ENCODE measurements around the gene FUT7.
"Not testable (repeated sequence)": the region's sequence is repeated elsewhere in the genome, so short reads cannot be mapped to it uniquely, and the experiment has no call there.

FUT7 gene

DNA sequence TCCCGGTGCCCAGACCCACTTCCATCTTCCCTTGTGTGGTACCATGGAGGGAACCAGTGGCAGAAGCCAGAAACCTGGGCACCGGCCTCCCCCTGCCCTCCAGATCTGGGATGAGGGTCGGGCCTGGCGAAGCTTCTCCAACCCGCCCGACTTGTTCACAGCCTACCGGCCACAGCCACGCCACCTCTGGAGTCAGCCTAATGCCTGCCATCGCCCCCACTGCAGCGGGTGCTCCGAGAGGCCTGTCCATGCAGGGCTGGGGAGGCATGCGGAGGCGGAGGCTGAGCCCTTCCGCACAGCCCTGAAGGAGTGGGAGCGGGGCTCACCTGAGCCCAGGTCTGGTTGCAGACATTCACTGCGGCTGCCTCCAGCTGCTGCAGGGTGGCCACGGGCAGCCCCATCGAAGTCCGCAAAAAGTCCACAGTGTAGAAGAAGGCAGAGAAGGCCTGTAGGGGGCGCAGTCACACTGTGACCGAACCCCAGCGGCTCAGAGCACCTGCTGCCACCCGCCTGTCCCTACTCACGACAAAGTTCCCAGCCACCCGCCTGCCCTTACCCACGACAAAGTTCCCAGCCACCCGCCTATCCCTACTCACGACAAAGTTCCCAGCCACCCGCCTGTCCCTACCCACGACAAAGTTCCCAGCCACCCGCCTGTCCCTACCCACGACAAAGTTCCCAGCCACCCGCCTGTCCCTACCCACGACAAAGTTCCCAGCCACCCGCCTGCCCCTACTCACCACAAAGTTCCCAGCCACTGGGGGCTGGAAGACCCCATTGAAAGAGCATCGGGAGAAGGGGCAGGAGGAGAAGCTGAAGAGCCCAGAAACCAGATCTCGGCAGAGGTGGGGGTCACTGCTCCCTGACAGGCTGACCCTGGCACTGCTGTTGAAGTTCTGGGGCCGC is 17.9 kb upstream of the FUT7 start:
- DNase-seq: peak; percentile 78

DNA sequence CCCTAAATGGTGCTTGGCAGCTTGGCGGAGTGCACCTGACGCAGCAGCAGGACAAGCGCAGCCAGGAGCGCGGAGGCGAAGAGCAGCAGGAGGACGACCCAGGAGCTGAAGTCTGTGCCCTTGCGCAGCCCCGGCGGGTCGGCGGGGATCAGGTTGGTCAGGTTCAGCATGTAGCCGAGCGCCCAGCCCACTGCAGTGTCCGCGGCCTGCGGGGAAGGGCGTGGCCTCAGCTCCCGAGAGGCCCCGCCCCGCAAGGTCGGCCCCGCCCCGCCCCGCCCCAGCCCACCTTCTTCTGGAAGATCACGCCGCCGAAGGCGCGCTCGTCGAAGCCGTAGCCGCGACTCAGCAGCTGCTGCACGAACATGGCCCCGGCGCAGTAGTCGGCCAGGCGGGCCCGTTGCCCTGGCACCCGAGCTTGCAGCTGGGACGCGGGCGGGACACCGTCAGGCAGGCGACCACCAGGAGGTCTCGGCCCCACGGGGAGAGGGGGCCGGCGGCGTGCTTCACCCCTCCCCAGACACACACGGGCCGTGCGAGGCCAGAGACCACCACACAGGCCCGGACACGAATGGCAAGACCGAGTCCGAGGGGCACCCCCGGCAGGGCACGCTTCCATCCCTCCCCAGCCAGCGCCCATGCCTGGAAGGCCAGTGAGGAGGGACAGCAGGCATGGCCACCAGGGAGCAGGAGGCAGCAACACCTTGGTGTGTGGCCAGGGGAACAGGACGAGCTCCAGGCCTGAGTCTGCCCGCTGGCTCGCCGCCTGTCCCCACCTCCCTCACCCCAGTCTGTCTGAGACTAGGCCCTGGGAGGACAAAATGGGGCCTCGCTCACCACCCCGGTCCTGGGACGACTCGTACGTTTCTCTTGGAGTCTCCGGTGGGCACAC is 17.0 kb upstream of the FUT7 start:
- no peak for DNase-seq

DNA sequence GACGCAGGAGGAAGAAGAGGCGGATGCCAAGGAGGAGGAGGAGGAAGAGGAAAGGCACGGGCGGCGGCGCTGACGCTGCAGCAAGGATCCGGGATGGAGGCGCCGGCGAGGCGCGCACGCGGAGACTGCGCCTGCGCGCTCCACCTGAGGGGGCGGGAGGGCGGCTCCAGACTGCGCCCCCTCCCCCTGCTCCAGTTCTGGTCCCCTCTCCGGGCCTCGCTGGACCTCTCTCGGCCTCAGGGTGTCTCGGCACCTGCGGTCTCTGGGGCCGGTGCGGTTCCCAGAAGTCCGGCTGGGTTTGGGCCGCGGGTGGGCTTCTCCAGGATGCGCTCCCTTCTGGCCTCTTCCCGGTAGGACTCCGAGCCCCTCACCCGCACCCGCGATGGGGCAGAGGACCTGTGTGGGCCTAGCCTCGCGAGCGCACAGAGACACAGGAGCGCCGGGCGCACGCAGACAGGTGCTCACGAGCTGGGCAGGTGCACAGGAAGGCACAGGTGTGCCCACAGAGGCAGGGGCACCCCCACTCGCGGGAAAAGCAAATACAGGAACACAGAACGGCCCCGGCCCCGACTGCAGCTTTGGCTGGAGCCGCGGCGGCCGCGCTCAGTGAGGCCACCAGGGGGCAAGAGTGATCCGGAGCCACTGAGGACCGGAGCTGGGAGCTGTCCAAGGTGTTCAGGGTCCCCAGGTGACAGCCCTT is 14.3 kb upstream of the FUT7 start, which contains the start of gene NPDC1:
TSS of gene NPDC1 (minus strand) at position 90 of the 700 bp plus-strand sequence. CDS start 188 bp downstream, outside the sequence.
- DNase-seq: peak; percentile 91

DNA sequence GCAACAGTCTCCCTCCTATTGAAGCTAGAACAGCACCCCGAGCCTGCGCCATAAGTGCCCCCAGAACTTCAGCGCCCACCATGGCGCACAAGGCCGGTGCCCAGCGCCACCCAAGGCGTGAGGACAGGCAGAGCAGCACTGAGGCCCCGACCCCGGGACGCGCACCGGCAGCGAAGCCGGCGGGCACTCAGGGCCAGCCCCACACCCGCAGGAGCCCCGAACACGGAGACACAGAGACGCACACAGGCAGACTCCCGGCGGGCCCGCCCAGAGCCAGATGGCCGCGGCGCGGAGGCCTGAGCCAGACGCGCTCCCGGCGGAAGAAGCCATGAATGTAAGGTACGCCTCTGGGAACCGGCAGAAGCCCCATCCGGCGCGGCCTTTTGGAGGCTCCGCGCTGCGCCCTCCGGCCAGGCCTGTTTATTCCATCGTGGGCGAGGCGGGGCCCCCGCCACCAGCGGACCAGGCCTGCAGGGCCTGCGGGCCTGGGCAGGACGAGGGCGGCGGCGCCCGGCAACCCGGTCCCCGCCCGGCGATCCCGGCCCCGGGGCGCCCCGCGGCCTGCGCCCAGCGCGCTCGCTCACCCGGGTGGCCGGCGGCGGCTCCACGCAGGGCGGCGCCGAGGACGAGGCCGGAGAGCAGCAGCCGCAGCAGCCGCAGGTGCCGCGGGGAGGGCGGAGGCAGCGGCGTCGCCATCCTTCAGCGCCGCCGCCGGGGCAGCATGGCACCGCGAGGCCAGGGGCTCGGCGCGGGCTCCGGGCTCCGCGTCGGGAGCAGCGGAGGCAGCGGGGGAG is 13.6 kb upstream of the FUT7 start:
- peak; percentile 59 for DNase-seq

DNA sequence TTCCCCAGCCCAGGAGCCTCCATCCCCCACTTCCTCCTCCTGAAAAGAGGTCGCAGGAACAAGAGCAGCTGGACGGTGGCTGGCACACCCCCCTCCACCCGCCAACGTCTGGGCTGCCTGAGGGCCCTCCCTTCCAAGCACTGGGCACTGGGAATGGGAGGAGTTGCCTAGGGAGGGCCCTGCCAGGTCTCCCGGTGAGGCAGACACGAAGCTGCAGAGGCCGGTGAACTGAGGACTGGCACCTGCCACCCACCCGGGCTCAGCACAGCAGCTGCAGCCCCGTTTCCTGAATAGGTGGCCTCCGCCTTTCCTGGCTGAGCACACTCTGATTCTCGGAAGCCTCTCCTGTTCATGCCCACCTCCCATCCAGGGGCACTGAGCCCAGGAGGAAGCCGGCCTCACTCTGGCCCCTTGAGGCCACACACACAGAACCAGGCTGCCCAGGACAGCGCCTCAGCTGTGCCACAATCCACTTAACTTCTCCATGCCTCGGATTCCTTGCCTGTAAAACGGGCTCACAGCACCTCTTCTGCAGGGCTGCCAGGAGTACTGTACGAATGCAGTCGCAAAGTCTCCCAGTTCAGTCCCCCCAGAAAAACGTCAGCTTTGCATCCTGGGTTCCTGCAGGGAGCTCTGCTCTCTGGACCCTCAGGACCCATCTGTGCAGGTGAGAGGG is 12.8 kb upstream of the FUT7 start:
- DNase-seq: no peak

DNA sequence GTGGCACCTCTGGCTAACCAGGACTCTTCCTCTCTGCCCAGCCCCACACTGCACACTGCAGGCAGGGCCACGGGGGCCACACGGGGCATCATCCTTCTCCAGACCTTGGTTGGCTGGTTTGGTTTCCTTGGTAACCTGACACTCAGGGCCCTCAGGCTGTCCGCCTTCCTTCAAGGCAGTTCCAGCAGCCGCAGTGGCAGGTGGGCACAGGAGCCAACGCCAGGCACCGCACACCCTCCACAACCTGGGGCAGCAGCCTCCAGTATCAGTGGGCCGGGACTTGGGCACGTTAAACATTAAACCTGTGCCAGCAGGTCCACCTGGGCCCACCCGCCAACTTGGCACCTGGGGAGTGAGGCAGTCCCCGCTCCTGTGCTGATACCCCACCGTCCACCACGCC is 12.1 kb upstream of the FUT7 start:
- DNase-seq: no peak

DNA sequence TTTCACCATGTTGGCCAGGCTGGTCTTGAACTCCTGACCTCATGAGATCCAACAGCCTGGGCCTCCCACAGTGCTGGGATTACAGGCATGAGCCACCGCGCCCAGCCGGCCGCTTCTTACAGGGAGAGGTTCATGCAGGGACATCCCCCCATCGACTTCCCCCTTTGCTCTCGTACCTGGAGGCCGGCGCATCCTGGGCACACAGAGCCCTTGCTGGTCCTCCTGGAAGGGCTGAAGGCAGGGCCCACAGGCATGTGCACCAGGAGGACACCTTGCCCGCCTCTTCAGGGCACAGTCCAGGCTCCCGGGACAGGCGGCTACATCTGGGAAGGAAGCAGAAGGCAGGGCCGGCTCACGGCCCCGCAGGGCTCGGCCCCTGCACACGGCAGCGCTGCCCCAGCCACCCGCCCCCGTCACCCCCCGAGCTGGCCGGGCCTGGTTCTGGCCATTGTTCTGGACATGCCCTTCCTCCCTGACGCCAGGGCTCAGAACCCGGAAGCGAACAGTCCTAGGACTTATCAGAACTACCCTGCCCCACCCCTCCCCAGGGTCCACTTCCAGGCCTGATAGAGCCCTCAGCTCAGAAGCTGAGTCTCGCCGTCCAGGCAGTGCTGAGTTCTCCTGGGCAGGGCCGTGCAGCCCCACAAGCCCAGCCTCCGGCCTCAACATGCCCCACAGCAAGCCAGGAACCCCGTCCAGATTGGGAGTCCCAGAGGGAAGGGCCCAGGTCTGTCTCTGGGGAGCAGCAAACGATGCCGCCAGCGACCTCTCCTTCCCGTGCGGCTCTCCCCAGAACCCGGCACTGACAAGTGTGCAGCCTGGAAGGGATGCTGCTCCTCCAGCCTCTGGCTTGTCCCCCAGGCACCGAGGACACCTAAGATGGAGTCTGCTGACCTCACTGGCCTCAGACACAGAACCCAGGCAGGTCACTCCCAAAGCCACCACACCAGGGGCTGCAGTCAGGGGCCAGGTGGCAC is 11.2 kb upstream of the FUT7 start:
- no peak for DNase-seq

DNA sequence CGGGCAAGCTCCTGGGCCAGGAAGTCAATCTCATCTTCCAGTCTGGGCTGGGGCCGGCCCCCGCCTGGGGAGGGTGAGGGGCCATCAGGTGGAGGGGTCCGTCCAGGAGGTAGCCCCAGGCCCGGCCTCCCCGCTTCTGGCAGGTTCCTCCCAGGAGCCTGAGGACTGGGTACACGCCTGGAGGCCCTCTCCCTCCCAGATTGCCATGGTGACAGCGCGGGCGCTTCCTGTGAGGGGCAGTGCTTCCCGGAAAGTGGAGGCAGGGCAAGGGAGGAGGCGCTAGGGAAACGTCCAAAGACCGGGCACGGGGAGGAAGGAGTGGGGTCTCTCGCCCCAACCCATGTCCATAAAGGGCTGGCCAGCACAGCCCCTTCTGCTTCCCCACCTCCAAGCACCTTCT is 9.2 kb upstream of the FUT7 start:
- no peak for DNase-seq

DNA sequence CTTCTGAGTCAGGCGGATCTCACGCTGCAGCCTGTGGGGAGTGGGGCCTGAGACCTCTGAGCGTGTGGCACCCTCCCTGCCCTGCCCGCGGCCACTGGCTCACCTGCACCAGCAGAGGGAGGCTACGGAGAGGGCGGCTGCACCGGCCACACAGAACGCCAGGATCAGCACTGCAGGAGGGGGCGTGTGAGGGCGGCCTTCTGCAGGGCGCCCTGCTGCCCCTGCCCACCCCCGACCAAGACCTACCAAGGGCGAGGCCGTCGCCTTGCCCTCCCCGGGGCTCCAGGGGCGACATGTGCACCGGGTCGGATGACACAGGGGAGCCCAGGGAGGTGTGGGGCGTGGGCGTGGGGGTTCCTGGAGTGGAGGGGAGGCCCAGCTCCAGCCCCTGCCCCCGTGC is 8.7 kb upstream of the FUT7 start:
- no peak for DNase-seq

DNA sequence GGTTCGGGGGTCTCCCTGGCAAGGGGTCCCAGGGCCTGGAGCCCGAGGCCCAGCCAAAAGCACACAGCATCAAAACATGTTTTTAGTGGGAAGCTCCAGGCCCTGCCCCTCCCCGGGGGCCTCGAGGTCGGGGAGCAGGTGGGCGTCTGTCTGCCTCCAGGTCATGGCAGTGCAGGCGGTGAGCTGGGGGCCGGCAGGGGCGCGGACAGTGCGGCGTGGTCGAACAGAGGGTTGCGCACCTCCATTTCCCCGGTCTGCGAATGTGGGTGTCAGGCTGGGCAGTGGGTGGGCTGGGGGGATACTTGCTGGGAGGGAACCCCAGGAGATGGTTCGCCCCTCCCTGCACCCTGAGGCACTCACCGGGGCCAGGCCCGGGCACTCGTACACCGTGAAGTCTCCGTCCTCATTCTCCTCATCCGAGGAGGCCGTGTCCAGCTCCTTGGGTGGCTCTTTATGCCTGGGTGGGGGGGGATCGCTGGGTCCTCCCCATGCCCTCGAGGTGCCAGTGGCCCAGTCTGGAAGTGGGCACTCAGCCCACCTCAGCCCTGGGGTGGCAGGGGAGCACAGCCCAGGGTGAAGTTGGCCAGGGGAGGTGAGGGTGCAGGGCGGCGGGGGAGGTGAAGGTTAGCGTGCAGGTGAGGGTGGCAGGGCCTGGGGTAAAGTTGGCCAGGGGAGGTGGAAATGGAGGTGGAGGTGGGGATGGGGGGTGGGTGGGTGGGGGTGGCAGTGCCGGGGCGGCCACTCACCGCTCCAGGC is 7.9 kb upstream of the FUT7 start:
- DNase-seq: no peak

DNA sequence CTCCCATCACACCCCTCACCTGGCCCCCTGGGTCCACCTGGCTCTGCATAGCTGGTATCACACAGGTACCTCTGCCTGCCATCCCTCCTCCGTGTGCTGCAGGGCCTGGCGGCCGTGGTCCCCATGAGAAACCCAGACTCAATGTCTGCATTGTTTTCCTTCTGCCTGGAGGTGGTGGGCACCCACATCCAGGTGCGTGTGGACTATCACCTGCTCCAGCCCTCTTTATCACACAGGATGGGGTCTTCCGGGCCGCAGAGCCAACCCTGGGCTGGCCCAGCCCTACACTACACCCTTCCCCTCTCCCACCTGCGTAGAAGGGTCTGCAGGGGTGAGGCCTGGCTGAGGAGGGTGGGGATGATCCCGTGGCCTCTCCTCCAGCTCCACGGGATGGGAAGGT is 7.0 kb upstream of the FUT7 start:
- DNase-seq: no peak

DNA sequence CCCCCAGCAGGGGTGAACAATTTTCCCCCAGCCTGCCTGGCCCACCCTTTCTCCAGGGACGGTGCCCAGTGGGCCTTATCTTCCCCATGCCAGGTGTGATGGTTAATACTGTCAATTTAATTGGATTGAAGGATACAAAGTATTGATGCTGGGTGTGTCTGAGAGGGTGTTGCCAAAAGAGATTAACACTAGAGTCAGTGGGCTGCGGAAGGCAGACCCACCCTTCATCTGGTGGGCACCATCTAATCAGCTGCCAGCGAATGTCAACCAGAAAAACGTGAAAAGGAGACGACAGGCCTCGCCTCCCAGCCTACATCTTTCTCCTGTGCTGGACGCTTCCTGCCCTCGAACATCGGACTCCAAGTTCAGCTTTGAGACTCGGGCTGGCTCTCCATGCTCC is 5.6 kb upstream of the FUT7 start:
- DNase-seq: no peak

DNA sequence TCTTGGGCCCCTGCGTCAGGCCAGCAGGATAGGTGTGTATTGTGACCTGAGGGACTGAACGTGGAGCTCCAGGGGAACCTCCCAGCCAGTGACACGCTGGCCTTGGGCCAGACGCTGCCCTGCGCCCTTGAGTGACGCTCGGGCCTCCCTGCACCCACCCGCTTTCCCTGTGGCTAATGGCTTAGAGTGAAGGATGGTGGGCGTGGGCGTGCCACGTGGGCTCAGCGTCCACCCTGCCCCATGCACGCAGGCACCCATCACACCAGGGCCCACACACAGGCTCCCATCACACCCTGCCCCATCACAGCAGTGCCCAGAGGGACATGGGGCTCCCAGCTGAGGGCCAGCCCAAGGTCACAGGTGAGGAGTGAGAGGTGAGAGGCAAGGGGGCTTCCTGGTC is 5.1 kb upstream of the FUT7 start:
- no peak for DNase-seq

DNA sequence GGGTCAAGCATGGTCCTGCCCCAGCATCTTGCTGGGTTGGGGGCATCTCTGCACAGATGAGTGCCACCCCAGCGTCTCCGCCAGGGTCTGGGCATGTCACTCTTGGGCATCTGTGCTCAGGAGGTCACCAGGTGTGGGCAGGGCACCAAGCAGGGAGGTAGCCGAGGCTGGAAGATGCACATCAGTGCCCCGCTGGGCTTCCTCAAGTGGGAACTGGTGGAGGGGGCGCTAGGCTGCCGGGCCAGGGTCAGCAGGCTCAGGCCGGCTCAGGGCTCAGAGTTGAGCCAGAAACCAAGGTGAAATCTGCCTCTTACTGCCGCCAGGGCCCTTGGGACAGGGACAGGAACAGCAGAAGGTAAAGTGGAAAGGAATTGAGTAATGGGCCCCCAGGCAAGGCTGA is 4.0 kb upstream of the FUT7 start:
- no peak for DNase-seq

DNA sequence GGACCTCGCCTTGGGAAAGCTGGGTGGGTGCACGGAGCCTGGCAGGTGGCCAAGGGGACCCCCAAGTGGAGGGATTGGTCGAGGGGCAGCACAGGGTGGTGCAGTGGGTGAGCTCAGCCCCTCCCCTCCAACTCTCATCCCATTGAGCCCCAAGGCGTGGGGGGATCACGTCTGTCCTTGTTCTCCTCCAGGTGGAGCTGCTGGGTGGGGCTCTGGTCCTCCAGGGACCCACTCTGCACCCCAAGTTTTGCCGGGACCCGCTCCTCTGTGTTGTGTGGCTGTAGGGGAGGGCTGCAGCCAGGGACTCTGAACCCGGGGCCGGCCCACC is 3.6 kb upstream of the FUT7 start:
- no peak for DNase-seq

DNA sequence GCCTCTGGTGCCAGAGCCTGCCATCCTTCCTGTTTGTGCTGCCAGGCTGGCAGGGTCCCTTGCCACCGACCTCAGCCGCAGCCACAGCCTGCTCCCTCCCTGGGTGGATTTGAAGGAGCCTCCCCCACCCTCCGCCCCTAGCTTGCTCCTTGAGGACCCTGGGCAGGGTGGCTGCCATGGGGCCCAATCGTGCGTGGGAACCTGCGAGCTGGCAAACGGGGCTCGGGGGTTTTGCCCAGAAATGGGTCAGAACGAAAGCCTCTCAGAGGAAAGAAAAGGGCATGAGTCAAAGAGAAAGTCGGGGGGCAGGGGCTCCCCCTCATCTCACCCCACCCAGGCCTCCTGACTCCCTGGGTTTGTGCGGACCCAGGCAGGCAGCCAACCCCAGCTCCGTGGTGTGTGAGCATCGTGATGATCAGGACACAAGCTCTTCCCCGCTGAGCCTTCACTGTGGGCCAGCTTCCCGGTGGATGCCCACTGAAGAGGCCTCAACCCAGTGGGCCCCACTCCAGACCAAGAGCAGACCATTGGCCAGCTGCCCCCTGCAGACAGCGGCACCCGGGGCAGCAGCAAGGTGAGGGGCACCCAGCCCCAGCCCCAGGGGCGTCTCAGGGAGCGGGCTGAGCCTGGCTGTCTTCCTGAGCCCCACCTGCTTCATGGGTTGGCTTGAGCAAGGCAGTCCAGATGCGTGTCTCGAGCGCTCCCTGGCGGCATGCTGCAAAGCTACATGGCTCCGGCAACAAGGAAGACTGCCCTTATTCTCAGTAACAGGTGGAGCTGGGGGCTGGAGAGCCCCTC is 3.0 kb upstream of the FUT7 start:
- DNase-seq: peak; percentile 97

DNA sequence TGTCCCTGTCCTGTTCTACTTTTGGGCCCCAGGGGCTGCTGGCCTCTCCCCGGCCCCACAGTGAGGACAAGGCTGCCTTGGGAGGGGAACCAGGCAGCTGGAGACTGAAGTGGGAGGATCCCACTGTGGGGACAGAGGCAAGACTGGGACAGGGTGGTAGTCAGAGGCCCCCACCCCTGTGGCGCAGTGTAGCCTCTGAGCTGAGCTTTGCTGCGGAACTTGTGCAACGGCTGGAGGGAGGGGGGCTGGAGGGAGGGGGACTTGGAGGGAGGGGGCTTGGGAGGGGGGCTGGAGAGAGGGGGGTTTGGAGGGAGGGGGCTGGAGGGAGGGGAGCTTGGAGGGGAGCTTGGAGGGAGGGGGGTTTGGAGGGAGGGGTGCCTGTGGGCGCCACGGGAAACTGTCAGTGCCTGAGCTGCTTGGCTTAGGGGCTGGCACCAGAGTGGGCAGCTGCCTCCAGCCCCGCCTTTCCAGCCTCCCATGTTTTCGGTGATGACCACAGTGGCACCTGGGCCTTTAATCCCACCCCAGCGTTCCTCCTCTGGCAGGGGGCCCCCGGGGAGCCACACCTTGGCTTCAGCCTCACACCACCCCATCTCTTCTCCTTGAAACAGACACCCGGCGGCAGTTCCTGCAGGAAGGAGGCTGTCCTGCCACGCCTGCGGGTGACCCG is 2.3 kb upstream of the FUT7 start:
- DNase-seq: no peak

DNA sequence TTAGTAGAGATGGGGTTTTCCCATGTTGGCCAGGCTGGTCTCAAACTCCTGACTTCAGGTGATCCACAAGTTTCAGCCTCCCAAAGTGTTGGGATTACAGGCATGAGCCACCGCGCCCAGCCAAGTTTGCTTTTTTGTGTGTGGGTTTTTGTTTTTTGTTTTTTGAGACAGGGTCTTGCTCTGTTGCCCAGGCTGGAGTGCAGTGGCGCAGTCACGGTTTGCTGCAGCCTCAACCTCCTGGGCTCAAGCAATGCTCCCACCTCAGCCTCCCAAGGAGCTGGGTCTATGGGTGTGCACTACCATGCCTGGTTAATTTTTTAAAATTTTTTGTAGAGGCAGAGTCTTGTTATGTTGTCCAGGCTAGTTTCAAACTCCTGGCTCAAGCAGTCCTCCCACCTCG is 1.6 kb upstream of the FUT7 start:
- not testable (repeated sequence) for DNase-seq
